GM11168 (cell line): ENCODE results near the gene TTC36.
"Not testable (repeated sequence)": the region's sequence is repeated elsewhere in the genome, so short reads cannot be mapped to it uniquely, and the experiment has no call there.

Source experiments
- in situ Hi-C: fragments of 300-500 bp; cut with MboI; formaldehyde crosslinking; loops from one replicate; pipeline ENCODE4 v1.12.0; 2022; ENCODE audit warnings: low sequenced_read_pairs; ENCODE audit not compliant: unreplicated experiment

TTC36 gene

DNA sequence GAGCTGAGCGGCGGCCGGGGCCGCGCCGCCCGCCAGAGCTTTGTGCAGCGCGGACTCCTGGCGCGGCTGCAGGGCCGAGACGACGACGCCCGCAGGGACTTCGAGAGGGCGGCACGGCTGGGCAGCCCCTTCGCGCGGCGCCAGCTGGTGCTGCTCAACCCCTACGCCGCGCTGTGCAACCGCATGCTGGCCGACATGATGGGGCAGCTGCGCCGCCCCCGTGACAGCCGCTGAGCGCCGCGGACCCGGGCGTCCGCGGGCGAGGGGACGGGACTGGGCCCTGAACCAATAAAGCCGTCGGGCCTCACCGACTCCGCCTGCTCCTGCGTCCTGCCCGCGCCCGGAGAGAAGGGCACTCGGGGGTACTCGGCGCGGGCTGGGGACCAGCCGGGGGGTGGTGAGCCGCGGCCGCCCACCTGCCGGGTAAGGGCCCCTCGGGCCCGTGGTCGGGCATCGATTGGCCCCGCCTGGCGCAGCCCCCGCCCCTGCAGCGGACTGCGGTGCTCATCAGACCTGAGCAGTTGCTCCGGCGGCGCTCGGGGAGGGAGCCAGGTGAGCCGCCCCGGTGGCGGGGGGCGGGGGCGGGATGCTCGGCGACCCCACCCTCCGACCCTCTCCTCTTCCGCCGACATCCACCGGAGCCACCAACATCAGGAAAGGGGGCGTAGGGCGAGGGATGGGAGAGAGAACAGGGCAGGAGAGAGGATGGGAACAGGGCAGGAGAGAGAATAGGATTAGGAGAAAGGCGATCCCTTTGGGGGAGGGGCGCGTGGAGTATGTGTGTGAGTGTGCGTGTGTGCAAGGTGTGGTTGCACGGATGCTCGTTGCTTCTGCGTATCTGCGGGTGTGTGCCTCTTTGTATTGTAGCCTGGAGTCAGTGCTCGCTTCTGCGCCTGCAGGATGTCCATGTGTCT is 3.7 kb downstream of the TTC36 start, which contains the start of gene TMEM25:
TMEM25 (plus strand) TSS at position 510 of the 914 bp plus-strand sequence. CDS start 610 bp downstream, outside the sequence.
- in situ Hi-C loops: no loop called here

DNA sequence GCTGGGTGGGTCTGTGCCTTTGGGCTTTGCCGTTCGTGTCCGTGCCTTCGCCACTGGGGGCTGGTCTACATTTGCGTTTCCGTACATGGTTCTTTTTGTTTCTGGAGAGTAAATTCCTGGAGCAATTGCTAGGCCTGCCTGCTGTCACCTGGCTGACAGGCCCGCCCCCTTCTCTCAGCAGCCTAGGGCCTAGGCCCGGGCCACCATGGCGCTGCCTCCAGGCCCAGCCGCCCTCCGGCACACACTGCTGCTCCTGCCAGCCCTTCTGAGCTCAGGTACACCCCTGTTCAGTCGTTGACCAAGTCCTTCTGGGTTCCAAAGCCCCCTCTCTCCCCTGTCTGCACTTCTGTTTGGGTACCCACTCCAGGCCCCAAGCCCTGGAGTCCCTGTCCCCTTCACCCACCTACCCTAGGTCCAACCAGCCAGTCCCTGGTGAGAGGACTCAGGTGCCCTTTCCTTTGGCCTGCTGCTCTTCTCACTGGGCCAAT is 4.4 kb downstream of the TTC36 start:
- in situ Hi-C loops: no loop called here

DNA sequence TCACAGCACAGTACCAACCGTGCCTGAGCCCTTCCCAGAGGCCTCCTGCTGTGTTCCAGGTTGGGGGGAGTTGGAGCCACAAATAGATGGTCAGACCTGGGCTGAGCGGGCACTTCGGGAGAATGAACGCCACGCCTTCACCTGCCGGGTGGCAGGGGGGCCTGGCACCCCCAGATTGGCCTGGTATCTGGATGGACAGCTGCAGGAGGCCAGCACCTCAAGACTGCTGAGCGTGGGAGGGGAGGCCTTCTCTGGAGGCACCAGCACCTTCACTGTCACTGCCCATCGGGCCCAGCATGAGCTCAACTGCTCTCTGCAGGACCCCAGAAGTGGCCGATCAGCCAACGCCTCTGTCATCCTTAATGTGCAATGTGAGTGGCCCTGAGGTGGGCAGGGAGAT is 4.8 kb downstream of the TTC36 start:
- in situ Hi-C loops: no loop called here

DNA sequence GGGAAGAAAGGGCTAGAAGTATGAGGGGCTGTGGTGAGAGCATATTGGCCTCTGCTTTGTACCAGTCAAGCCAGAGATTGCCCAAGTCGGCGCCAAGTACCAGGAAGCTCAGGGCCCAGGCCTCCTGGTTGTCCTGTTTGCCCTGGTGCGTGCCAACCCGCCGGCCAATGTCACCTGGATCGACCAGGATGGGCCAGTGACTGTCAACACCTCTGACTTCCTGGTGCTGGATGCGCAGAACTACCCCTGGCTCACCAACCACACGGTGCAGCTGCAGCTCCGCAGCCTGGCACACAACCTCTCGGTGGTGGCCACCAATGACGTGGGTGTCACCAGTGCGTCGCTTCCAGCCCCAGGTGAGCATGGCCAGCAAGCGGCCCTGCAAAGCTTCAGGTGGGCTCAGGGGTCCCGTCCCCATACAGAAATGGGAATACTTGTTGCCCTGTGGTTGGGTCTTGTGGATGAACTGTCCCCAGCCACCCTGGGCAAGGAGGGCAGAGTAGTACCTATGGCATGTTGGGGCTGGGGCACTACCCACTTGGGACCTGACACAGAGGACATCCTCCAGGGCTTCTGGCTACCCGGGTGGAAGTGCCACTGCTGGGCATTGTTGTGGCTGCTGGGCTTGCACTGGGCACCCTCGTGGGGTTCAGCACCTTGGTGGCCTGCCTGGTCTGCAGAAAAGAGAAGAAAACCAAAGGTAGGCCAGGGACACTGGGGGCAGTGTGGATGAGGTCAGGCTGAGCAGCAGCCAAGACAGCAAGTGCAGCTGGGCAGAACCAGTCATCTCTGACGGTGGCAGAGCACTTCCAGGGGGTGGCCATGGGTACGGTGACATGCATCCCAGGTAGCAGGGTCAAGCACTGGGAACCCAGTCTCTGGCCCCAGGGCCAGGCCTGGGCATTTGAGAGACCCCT is 5.8 kb downstream of the TTC36 start:
- in situ Hi-C loops: no loop called here

DNA sequence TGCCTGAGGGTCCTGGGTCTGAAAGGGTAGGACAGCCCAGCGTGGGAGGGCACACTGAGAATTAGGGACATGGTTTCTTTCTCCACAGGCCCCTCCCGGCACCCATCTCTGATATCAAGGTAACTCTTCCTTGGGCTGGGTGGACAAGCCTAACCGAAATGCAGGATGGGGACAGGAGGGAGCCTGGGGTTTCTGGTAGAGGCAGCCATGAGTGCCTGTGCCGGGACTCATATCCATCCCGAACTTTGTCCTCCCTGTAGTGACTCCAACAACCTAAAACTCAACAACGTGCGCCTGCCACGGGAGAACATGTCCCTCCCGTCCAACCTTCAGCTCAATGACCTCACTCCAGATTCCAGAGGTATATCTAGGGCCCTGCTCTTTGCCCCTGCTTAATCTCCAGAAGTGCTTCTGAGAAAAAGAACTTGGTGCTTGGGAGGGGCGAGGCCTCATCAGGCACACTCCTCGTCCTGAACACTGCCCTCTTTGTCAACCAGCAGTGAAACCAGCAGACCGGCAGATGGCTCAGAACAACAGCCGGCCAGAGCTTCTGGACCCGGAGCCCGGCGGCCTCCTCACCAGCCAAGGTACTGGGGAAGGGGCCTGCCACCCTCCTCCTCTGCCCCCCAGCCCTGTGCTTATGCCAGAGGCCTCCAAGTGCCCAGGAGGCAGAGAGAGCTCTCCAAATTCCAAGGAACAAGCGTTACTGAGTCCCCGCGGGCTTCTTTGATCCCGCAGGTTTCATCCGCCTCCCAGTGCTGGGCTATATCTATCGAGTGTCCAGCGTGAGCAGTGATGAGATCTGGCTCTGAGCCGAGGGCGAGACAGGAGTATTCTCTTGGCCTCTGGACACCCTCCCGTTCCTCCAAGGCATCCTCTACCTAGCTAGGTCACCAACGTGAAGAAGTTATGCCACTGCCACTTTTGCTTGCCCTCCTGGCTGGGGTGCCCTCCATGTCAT is 6.8 kb downstream of the TTC36 start:
- in situ Hi-C loops: no loop called here

DNA sequence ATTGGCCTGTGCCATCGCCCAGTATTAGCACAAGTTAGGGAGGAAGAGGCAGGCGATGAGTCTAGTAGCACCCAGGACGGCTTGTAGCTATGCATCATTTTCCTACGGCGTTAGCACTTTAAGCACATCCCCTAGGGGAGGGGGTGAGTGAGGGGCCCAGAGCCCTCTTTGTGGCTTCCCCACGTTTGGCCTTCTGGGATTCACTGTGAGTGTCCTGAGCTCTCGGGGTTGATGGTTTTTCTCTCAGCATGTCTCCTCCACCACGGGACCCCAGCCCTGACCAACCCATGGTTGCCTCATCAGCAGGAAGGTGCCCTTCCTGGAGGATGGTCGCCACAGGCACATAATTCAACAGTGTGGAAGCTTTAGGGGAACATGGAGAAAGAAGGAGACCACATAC is 8.0 kb downstream of the TTC36 start:
- in situ Hi-C loops: no loop called here

DNA sequence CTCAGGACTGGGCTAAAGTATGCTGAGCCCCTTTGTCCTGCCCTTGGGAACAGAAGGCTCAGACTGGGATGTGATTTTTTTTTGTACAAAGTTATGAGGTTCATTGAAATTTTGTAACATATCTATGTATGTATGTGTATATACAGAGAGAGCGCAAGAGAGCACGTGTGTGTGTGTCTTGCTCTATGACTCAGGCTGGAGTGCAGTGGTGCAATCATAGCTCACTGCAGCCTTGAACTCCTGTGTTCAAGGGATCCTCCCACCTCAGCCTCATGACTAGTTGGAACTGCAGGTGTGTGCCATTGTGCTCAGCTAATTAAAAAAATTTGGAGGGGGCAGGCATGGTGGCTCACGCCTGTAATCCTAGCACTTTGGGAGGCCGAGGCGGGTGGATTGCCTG is 9.5 kb downstream of the TTC36 start:
- in situ Hi-C loops: no loop called here

DNA sequence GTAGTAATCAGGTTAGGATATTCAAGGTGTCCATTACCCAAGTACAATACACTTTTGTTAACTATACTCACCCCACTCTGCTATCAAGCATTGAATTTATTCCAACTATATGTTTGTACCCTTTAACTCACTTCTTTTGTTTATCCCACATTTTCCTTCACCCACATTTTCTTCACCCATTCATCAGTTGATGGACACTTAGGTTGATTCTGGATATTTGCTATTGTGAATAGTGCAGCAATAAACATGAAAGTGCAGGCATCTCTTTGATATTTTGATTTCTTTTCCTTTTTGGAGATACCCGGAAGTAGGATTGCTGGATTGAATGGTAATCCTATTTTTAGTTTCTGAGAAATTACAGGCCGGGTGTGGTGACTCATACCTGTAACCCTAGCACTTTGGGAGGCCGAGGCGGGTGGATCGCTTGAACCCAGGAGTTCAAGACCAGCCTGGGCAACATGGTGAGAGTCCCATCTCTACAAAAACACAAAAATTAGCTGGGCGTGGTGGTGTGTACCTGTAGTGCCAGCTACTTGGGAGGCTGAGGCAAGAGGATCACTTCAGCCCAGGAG is 10.2 kb downstream of the TTC36 start:
- in situ Hi-C loops: no loop called here

DNA sequence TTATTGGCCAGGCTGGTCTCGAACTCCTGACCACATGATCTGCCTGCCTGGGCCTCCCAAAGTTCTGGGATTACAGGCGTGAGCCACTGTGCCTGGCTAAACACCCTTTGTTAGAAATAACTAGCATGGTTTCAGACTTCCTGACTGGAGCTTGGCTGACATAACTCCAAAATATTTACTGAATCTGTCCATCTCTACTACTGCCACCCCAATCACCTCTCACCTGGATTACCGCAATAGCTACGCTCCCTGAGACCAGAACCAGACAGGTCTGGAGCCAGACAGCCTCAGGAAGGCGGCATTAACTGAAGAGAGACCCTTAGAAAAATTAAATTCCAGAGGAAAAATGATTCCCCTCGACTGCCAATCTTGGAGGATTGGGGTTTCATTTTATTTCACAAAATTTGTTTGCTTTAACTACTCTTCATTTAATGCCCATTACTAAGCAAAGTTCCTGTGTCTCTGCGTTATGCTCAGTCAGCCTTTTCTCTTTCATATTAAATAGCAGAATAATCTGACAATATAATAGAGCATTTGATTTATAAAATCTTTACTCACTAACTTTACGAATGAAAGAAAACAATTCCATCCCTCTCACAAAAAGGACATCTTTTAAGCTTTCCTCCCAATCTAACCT is 16.9 kb downstream of the TTC36 start:
- in situ Hi-C loops: no loop called here

DNA sequence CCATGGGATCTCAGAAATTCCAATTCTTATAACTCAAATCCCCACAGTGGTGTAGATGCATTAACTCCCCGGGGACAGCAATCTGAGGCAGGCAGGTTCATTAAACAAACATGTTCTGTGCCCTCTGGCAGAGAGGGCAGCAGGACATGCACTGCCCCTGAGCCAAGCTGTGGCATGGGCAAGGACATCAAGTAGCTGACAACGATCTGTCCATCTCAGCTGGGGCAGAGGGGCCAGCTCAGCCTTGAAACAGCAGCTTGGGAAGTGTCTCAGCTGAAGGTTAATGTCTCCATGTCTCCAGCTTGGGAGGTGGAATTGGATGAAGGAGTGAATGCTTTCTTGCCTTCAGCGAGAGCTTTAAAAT is 17.4 kb downstream of the TTC36 start:
- in situ Hi-C loops: no loop called here

DNA sequence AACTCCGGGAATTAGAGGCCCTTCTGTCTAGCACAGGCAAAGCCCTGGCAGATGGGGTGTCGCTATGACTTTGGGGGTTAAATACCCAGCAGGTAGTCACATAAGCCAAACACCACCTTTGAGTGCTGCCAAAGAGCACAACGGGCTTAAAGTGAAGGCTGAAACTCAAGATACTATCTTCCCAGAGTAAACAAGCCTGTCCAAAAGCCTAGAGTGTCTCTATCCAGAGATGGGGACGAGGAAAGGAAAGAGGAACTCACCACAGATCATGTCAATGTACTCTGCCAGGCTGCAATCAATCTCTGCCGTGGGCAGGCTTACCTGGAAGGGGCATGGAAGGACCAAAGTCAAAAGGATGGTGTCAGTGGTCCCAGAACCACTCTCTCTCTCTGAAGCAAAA is 18.3 kb downstream of the TTC36 start:
- in situ Hi-C loops: no loop called here

DNA sequence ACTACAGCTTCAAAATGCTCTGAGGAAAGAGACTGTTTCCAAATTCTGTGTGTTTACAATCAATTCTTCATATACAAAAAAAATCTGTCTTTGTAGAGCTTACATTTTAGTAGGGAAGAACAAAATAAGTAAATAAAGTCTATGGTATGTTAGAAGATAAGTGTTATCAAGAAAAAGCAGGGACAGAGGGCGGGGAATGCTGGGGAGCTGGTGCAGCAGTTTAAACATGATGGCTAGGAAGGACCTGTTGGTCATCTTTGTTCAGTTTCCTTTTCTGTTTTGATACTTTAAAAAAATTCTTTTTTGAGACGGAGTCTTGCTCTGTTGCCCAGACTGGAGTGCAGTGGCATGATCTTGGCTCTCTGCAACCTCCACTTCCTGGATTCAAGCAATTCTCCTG is 19.9 kb downstream of the TTC36 start:
- in situ Hi-C loops: no loop called here

DNA sequence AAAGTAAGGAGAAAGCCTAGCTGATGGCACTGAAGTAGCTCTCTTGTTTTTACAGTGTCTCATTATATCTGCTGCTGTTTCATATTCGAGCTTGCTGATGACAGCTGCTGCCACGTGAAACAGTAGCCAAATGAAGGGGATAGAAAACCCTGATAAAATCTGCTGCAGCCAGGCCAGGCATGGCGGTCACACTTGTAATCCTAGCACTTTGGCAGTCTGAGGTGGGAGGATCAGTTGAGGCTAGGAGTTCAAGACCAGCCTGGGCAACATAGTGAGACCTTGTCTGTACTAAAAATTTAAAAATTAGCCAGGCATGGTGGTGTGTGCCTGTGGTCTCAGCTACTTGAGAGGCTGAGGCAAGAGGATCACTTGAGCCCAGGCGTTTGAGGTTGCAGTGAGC is 25.1 kb downstream of the TTC36 start:
- in situ Hi-C loops: no loop called here

DNA sequence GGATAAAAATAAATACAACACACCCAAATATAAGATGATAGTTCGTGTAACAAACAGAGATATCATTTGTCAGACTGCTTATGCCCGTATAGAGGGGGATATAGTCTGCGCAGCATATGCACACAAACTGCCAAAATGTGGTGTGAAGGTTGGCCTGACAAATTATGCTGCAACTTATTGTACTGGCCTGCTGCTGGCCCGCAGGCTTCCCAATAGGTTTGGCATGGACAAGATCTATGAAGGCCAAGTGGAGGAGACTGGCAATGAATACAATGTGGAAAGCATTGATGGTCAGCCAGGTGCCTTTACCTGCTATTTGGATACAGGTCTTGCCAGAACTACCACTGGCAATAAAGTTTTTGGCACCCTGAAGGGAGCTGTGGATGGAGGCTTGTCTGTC is 33.5 kb downstream of the TTC36 start:
- in situ Hi-C loops: loop anchor here (10.0 kb wide), 1 partner anchor 56 kb away; no protein-coding TSS in a partner anchor

DNA sequence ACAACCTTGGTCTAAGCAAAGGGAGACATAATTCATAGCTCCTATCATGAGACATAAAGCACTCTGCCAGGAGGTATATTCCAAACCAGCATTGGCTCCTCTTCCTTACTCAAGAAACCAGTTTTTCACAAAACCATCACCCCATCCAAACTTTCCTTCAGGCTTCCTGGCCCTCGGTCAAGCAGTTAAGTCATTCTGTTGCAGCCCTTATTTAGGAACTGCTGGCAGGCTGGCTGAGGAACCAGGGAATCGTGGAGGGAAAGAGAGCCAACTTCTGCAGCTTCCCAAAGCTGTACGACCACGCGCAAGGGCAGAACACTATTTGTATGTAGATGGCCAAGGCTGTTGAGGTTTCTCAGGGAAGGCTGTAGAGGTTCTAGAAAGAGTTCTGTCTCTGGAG is 37.8 kb downstream of the TTC36 start:
- in situ Hi-C loops: loop anchor here (10.0 kb wide), 1 partner anchor 60 kb away; no protein-coding TSS in a partner anchor

DNA sequence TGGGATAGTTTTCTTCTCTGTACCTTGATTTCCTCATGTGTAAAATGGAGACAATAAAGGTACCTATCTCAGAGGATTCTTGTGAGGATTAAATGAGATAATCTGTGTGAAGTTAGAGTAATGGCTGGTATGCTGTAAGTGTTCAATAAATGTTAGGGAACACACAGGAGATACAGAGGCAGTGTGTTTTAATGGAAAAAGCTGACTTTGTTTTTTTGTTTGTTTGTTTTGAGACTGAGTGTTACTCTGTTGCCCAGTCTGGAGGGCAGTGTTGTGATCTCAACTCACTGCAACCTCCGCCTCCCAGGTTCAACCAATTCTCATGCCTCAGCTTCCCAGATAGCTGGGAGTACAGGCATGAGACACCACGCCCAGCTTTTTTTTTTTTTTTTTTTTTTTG is 42.4 kb downstream of the TTC36 start:
- in situ Hi-C loops: loop anchor here (10.0 kb wide), 1 partner anchor 65 kb away; no protein-coding TSS in a partner anchor

DNA sequence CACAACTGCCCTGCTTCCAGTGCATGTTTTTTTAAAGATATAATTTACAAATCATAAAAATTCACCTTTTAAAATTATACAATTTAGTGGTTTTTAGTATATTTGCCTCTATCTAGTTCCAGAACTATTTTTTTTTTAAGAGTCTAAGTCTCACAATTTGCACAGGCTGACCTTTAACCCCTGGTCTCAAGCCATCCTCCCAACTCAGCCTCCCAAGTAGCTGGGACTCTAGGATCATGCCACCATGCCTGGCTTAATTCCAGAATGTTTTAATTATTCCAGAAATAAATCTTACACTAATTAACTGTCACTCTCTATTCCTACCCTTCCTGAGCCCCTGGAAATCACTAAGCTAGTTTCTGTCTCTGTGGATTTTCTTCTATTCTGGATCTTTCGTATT is 43.5 kb downstream of the TTC36 start:
- in situ Hi-C loops: no loop called here

DNA sequence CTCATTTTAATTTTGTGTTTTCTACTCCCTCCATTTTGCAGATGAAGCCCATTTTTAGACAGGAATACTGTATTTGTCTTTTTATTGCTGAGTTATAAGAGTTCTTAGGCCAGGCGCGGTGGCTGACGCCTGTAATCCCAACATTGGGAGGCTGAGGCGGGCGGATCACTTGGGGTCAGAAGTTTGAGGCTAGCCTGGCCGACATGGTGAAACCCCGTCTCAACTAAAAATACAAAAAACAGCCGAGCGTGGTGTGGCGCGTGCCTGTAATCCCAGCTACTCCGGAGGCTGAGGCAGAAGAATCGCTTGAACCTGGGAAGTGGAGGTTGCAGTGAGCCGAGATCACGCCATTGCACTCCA is 44.4 kb downstream of the TTC36 start:
- in situ Hi-C loops: not testable (repeated sequence)
